AG04449 (cell line): Measurements from ENCODE around the gene TBC1D5.
"Not testable (repeated sequence)": the region's sequence is repeated elsewhere in the genome, so short reads cannot be mapped to it uniquely, and the experiment has no call there.

Experiments
- CTCF ChIA-PET: fragments of 350-600 bp; formaldehyde crosslinking; extraction: SDS; loops from one replicate; lab custom pipeline; 2021; ENCODE audit warnings: antibody characterized with exemption; lab: Yijun Ruan, JAX
- POLR2A ChIA-PET: fragments of 400-600, 350-600 bp; formaldehyde crosslinking; extraction: SDS; loops from one replicate; lab custom pipeline; 2020; ENCODE audit warnings: antibody characterized with exemption, inconsistent platforms; lab: Yijun Ruan, JAX
- DNase-seq: peaks from one replicate; pipeline ENCODE4 v3.0.0-alpha.2; 2010; ENCODE audit warnings: low read depth, low spot score
- H3K4me3 ChIP-seq: 2 replicates; pipeline ENCODE4 v1.5.1; 2011; ENCODE audit warnings: low read depth, mild to moderate bottlenecking, control low read depth, low read length
- CTCF ChIP-seq: IDR thresholded peaks from one replicate; pipeline ENCODE4 v1.5.1; 2011; ENCODE audit warnings: mild to moderate bottlenecking, moderate library complexity, low read length, control low read depth, inconsistent platforms; ENCODE audit not compliant: insufficient read depth; ENCODE audit errors: missing control alignments

The TBC1D5 gene

DNA sequence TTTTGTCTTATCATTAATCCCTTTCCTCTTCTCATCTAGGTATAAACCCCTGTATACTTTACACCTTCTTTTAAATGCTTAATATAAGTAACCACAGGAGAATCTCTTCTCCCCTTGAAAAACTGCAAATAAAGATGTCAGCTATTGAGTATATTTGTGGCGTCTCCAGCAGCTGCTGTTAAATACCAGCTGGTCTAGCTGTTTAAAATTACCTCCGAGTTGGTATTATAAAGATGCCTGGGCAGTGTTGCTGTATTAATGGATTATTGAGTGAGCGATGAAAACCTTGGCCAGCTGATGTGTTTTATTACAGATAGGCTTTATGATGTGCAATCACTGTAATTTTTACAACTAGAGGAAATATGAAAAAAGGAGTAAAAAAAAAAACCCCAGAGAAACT lies 388.1 kb downstream of the TBC1D5 start:
- TF ChIP-seq CTCF: no peak
- POLR2A ChIA-PET: no interaction called here
- DNase-seq: no peak
- H3K4me3 ChIP-seq: no peak overlapping the region
- CTCF ChIA-PET: interaction anchor here (1.2 kb wide), 1 partner anchor 94 kb away, joined by 3 read pairs; no protein-coding TSS in a partner anchor

- CTCF ChIA-PET: interaction anchor here (0.6 kb wide), 1 partner anchor 21 kb away, joined by 3 read pairs; no protein-coding TSS in a partner anchor
- no peak overlapping the region for H3K4me3 ChIP-seq
- no peak for DNase-seq
- TF ChIP-seq CTCF: no peak
- POLR2A ChIA-PET: no interaction called here
These were observed 389.8 kb downstream of the TBC1D5 start for GRCh38 chr3:17352620-17353019.

- H3K4me3 ChIP-seq, POLR2A ChIA-PET, DNase-seq, CTCF ChIA-PET: not testable (repeated sequence)
These were observed 391.2 kb downstream of the TBC1D5 start for GRCh38 chr3:17351193-17351592.

- no peak overlapping the region for H3K4me3 ChIP-seq
- no peak for TF ChIP-seq CTCF
- CTCF ChIA-PET: interaction anchor here (1.1 kb wide), 1 partner anchor 17 kb away, joined by 3 read pairs; no protein-coding TSS in a partner anchor
- DNase-seq: no peak
- POLR2A ChIA-PET: no interaction called here
These were observed 393.3 kb downstream of the TBC1D5 start for GRCh38 chr3:17349093-17349492.

DNA sequence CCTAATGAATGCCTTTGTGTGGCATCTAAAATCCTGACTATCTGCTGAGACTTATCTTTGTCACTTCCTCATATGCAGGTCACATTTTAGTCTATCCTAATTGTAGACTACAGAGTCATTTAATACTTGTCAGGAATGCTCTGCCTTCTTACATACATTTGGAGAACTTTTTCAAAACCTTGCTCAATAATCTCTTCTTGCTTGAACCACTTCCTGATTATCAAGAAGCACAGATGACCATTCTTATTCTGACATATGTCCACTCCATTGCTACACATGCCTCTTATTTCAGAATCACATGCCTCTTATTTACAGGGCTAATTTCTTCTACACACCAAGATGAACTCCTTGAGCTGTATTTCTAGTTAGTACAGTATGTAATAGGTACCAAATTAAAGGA lies 400.3 kb downstream of the TBC1D5 start:
- POLR2A ChIA-PET: no interaction called here
- TF ChIP-seq CTCF: no peak
- CTCF ChIA-PET: interaction anchor here (1.1 kb wide), 1 partner anchor 13 kb away, joined by 4 read pairs; no protein-coding TSS in a partner anchor
- DNase-seq: no peak
- H3K4me3 ChIP-seq: no peak overlapping the region

GRCh38 chr3:17340693-17341092 lies 401.7 kb downstream of the TBC1D5 start:
- POLR2A ChIA-PET: no interaction called here
- no peak for TF ChIP-seq CTCF
- CTCF ChIA-PET: interaction anchor here (1.2 kb wide), 1 partner anchor 73 kb away, joined by 4 read pairs; no protein-coding TSS in a partner anchor
- no peak overlapping the region for H3K4me3 ChIP-seq
- no peak for DNase-seq

DNA sequence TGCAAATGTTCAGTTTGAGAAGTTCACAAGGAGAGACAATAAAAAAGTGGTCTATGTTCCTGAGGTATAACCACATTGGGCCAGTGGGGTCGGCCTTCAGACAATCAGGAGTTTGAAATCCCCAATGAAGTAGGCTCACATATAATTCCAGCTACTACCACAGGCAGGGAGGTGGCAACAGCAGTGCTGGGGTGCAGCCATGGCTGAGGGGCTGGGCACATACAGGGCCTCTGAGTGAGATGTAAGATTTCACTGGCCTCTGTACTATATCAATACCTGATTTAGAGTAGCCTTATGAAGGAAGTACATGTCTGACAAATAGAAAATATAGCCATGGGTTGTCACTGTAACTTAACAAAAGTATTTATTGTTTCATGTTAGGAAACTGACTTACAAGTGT lies 402.2 kb downstream of the TBC1D5 start:
- H3K4me3 ChIP-seq: no peak overlapping the region
- CTCF ChIA-PET: no interaction called here
- TF ChIP-seq CTCF: no peak
- no peak for DNase-seq
- POLR2A ChIA-PET: no interaction called here
